WTC11 (cell line): ENCODE data around the gene CTCF. TPM values are rescaled to one million over a fixed set of nuclear protein-coding genes. Genes with fewer than 3 reads are reported as not detected.

Source experiments
- ATAC-seq: fragments of 200-7000 bp; cut with Tn5 transposase; 2 replicates; pipeline ENCODE4 v1.10.0; 2021; ENCODE audit warnings: mild to moderate bottlenecking, moderate library complexity
- CTCF ChIA-PET: fragments of 300-600 bp; sonication (Branson Sonifier 250); formaldehyde crosslinking; loops from one replicate; lab custom pipeline; 2021; ENCODE audit warnings: antibody characterized with exemption; lab: Charles Lee
- POLR2A ChIA-PET: fragments of 350-600 bp; sonication (Branson Sonifier 250); formaldehyde crosslinking; loops from one replicate; lab custom pipeline; 2021; ENCODE audit warnings: antibody characterized with exemption; lab: Charles Lee
- DNase-seq: peaks from one replicate; pipeline ENCODE4 v3.0.0; 2021; ENCODE audit warnings: low spot score
- H3K27ac Mint-ChIP-seq: 2 replicates; pipeline ENCODE4 v1.8.0; 2021; ENCODE audit warnings: mixed read lengths
- H3K27me3 Mint-ChIP-seq: 2 replicates; pipeline ENCODE4 v1.8.0; 2021; ENCODE audit warnings: low read depth, mild to moderate bottlenecking, moderate library complexity, mixed read lengths
- H3K36me3 Mint-ChIP-seq: 2 replicates; pipeline ENCODE4 v1.8.0; 2021; ENCODE audit warnings: mixed read lengths
- H3K4me1 Mint-ChIP-seq: 2 replicates; pipeline ENCODE4 v1.8.0; 2022; ENCODE audit warnings: mixed read lengths
- H3K4me3 Mint-ChIP-seq: 2 replicates; pipeline ENCODE4 v1.8.0; 2021; ENCODE audit warnings: mild to moderate bottlenecking, moderate library complexity, mixed read lengths
- H3K9me3 Mint-ChIP-seq: 2 replicates; pipeline ENCODE4 v1.8.0; 2021; ENCODE audit warnings: mixed read lengths
- CREB1 ChIP-seq: sonication (generic); formaldehyde crosslinking; IDR thresholded peaks from 2 replicates; pipeline ENCODE4 v1.8.0; 2023; ENCODE audit warnings: mild to moderate bottlenecking, missing genetic modification reagents
- ESRRA ChIP-seq: sonication (generic); formaldehyde crosslinking; IDR thresholded peaks from 2 replicates; pipeline ENCODE4 v1.8.1; 2022; ENCODE audit warnings: mild to moderate bottlenecking, missing genetic modification reagents, borderline replicate concordance
- FOXK1 ChIP-seq: sonication (generic); formaldehyde crosslinking; IDR thresholded peaks from 2 replicates; pipeline ENCODE4 v1.8.0; 2022; ENCODE audit warnings: mild to moderate bottlenecking, moderate library complexity, missing genetic modification reagents
- GABPB1 ChIP-seq: sonication (generic); formaldehyde crosslinking; IDR thresholded peaks from 2 replicates; pipeline ENCODE4 v1.8.1; 2023; ENCODE audit warnings: mild to moderate bottlenecking, missing genetic modification reagents
- GTF2I ChIP-seq: fragments of 250-450 bp; sonication (Bioruptor Pico); conservative IDR thresholded peaks from 2 replicates; pipeline ENCODE4 v1.4.0; 2021; ENCODE audit warnings: mild to moderate bottlenecking
- MXD4 ChIP-seq: fragments of 250-450 bp; sonication (Bioruptor Pico); IDR thresholded peaks from 2 replicates; pipeline ENCODE4 v1.8.0; 2021; ENCODE audit warnings: mild to moderate bottlenecking, moderate library complexity, borderline replicate concordance
- PRRX2 ChIP-seq: fragments of 250-450 bp; sonication (Bioruptor Pico); IDR thresholded peaks from 2 replicates; pipeline ENCODE4 v1.8.0; 2021; ENCODE audit warnings: mild to moderate bottlenecking
- SOX15 ChIP-seq: fragments of 250-450 bp; sonication (Bioruptor Pico); IDR thresholded peaks from 2 replicates; pipeline ENCODE4 v1.9.0; 2021; ENCODE audit warnings: mild to moderate bottlenecking
- ZNF416 ChIP-seq: fragments of 250-450 bp; sonication (Bioruptor Pico); IDR thresholded peaks from 2 replicates; pipeline ENCODE4 v1.9.0; 2021; ENCODE audit warnings: mild to moderate bottlenecking, inconsistent platforms
- total RNA-seq: library from RNA; stranded (reverse); gene quantifications from 3 replicates; pipeline ENCODE4 v1.2.3, GENCODE V29; 2021
- TF ChIP-seq, protein P1 (sequence below): sonication (generic); formaldehyde crosslinking; IDR thresholded peaks from 2 replicates; pipeline ENCODE4 v1.8.0; 2023; ENCODE audit warnings: mild to moderate bottlenecking, missing genetic modification reagents
- TF ChIP-seq, protein P2 (sequence below): sonication (generic); formaldehyde crosslinking; IDR thresholded peaks from 2 replicates; pipeline ENCODE4 v1.8.0; 2022; ENCODE audit warnings: mild to moderate bottlenecking, missing genetic modification reagents
- TF ChIP-seq, protein P3 (sequence below): sonication (generic); formaldehyde crosslinking; conservative IDR thresholded peaks from 2 replicates; pipeline ENCODE4 v1.8.1; 2023; ENCODE audit warnings: mild to moderate bottlenecking, low read depth, missing genetic modification reagents, moderate library complexity
- TF ChIP-seq, protein P4 (sequence below): sonication (generic); formaldehyde crosslinking; IDR thresholded peaks from 2 replicates; pipeline ENCODE4 v1.8.0; 2023; ENCODE audit warnings: missing genetic modification reagents
- TF ChIP-seq, protein P5 (sequence below): sonication (generic); formaldehyde crosslinking; IDR thresholded peaks from 2 replicates; pipeline ENCODE4 v1.8.1; 2023; ENCODE audit warnings: mild to moderate bottlenecking, missing genetic modification reagents, borderline replicate concordance
- TF ChIP-seq, protein P6 (sequence below): sonication (generic); formaldehyde crosslinking; IDR thresholded peaks from 2 replicates; pipeline ENCODE4 v1.8.1; 2023; ENCODE audit warnings: mild to moderate bottlenecking, missing genetic modification reagents
- TF ChIP-seq, protein P7 (sequence below): fragments of 250-450 bp; sonication (Bioruptor Pico); IDR thresholded peaks from 2 replicates; pipeline ENCODE4 v1.9.0; 2021; ENCODE audit warnings: mild to moderate bottlenecking
- TF ChIP-seq, protein P8 (sequence below): sonication (generic); formaldehyde crosslinking; IDR thresholded peaks from 2 replicates; pipeline ENCODE4 v1.8.1; 2022; ENCODE audit warnings: low read depth, mild to moderate bottlenecking, moderate library complexity, missing genetic modification reagents, borderline replicate concordance
- TF ChIP-seq, protein P9 (sequence below): sonication (generic); formaldehyde crosslinking; IDR thresholded peaks from 2 replicates; pipeline ENCODE4 v1.8.1; 2023; ENCODE audit warnings: mild to moderate bottlenecking, missing genetic modification reagents

The CTCF gene
- total RNA-seq, 1 experiment from 2014 or later: 55.4 TPM

DNA sequence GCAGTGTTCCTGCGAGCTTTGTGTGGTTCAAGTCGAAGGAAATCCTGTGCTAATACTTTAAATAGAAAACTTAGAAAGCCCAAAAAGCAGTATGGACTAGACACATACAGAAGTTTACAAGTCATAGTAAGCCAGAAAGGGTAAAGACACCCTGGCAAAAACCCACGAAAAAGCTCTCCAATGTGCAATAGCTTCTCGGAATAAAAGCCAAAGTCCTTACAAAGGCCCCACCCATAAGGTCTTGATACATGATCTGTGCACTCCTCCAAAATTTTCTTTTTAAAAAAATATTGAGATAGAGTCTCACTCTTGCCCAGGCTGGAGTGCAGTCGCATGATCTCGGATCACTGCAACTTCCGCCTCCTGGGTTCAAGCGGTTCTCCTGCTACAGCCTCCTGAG, 114.6 kb downstream of the CTCF start:
- Mint-ChIP-seq H3K4me1 (no peaks in the 10 kb centered on the region; the same call in 1 of the 2 replicates), H3K9me3 (no peaks in the 10 kb centered on the region), H3K4me3 (no peak overlapping the region), H3K27me3 (no peaks in the 10 kb centered on the region), H3K36me3 (no peaks in the 10 kb centered on the region), H3K27ac (no peak overlapping the region)
- ChIA-PET CTCF (interaction anchor here (0.8 to 1.6 kb wide), 2 partner anchors 14 to 140 kb away, joined by 4 to 5 read pairs; no protein-coding TSS in a partner anchor), POLR2A (no interaction called here)
- no peak for DNase-seq
- ATAC-seq: no peak
- TF ChIP-seq, protein P1, sequence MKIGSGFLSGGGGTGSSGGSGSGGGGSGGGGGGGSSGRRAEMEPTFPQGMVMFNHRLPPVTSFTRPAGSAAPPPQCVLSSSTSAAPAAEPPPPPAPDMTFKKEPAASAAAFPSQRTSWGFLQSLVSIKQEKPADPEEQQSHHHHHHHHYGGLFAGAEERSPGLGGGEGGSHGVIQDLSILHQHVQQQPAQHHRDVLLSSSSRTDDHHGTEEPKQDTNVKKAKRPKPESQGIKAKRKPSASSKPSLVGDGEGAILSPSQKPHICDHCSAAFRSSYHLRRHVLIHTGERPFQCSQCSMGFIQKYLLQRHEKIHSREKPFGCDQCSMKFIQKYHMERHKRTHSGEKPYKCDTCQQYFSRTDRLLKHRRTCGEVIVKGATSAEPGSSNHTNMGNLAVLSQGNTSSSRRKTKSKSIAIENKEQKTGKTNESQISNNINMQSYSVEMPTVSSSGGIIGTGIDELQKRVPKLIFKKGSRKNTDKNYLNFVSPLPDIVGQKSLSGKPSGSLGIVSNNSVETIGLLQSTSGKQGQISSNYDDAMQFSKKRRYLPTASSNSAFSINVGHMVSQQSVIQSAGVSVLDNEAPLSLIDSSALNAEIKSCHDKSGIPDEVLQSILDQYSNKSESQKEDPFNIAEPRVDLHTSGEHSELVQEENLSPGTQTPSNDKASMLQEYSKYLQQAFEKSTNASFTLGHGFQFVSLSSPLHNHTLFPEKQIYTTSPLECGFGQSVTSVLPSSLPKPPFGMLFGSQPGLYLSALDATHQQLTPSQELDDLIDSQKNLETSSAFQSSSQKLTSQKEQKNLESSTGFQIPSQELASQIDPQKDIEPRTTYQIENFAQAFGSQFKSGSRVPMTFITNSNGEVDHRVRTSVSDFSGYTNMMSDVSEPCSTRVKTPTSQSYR (CRISPR knock-in tag): no peak
- TF ChIP-seq, protein P2, sequence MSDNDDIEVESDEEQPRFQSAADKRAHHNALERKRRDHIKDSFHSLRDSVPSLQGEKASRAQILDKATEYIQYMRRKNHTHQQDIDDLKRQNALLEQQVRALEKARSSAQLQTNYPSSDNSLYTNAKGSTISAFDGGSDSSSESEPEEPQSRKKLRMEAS (CRISPR knock-in tag): no peak
- TF ChIP-seq ZNF416 (CRISPR knock-in tag) (no peak), CREB1 (CRISPR knock-in tag) (no peak), PRRX2 (CRISPR knock-in tag) (no peak), SOX15 (CRISPR knock-in tag) (no peak), MXD4 (CRISPR knock-in tag) (no peak), GABPB1 (CRISPR knock-in tag) (no peak), ESRRA (no peak), GTF2I (no peak), FOXK1 (CRISPR knock-in tag) (no peak)
- TF ChIP-seq, protein P3, sequence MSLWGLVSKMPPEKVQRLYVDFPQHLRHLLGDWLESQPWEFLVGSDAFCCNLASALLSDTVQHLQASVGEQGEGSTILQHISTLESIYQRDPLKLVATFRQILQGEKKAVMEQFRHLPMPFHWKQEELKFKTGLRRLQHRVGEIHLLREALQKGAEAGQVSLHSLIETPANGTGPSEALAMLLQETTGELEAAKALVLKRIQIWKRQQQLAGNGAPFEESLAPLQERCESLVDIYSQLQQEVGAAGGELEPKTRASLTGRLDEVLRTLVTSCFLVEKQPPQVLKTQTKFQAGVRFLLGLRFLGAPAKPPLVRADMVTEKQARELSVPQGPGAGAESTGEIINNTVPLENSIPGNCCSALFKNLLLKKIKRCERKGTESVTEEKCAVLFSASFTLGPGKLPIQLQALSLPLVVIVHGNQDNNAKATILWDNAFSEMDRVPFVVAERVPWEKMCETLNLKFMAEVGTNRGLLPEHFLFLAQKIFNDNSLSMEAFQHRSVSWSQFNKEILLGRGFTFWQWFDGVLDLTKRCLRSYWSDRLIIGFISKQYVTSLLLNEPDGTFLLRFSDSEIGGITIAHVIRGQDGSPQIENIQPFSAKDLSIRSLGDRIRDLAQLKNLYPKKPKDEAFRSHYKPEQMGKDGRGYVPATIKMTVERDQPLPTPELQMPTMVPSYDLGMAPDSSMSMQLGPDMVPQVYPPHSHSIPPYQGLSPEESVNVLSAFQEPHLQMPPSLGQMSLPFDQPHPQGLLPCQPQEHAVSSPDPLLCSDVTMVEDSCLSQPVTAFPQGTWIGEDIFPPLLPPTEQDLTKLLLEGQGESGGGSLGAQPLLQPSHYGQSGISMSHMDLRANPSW: no peak
- TF ChIP-seq, protein P4, sequence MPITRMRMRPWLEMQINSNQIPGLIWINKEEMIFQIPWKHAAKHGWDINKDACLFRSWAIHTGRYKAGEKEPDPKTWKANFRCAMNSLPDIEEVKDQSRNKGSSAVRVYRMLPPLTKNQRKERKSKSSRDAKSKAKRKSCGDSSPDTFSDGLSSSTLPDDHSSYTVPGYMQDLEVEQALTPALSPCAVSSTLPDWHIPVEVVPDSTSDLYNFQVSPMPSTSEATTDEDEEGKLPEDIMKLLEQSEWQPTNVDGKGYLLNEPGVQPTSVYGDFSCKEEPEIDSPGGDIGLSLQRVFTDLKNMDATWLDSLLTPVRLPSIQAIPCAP (CRISPR knock-in tag): no peak
- TF ChIP-seq, protein P5, sequence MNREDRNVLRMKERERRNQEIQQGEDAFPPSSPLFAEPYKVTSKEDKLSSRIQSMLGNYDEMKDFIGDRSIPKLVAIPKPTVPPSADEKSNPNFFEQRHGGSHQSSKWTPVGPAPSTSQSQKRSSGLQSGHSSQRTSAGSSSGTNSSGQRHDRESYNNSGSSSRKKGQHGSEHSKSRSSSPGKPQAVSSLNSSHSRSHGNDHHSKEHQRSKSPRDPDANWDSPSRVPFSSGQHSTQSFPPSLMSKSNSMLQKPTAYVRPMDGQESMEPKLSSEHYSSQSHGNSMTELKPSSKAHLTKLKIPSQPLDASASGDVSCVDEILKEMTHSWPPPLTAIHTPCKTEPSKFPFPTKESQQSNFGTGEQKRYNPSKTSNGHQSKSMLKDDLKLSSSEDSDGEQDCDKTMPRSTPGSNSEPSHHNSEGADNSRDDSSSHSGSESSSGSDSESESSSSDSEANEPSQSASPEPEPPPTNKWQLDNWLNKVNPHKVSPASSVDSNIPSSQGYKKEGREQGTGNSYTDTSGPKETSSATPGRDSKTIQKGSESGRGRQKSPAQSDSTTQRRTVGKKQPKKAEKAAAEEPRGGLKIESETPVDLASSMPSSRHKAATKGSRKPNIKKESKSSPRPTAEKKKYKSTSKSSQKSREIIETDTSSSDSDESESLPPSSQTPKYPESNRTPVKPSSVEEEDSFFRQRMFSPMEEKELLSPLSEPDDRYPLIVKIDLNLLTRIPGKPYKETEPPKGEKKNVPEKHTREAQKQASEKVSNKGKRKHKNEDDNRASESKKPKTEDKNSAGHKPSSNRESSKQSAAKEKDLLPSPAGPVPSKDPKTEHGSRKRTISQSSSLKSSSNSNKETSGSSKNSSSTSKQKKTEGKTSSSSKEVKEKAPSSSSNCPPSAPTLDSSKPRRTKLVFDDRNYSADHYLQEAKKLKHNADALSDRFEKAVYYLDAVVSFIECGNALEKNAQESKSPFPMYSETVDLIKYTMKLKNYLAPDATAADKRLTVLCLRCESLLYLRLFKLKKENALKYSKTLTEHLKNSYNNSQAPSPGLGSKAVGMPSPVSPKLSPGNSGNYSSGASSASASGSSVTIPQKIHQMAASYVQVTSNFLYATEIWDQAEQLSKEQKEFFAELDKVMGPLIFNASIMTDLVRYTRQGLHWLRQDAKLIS (CRISPR knock-in tag): no peak
- TF ChIP-seq, protein P6, sequence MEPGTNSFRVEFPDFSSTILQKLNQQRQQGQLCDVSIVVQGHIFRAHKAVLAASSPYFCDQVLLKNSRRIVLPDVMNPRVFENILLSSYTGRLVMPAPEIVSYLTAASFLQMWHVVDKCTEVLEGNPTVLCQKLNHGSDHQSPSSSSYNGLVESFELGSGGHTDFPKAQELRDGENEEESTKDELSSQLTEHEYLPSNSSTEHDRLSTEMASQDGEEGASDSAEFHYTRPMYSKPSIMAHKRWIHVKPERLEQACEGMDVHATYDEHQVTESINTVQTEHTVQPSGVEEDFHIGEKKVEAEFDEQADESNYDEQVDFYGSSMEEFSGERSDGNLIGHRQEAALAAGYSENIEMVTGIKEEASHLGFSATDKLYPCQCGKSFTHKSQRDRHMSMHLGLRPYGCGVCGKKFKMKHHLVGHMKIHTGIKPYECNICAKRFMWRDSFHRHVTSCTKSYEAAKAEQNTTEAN (CRISPR knock-in tag): no peak
- TF ChIP-seq, protein P7, sequence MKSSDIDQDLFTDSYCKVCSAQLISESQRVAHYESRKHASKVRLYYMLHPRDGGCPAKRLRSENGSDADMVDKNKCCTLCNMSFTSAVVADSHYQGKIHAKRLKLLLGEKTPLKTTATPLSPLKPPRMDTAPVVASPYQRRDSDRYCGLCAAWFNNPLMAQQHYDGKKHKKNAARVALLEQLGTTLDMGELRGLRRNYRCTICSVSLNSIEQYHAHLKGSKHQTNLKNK (CRISPR knock-in tag): no peak
- TF ChIP-seq, protein P8, sequence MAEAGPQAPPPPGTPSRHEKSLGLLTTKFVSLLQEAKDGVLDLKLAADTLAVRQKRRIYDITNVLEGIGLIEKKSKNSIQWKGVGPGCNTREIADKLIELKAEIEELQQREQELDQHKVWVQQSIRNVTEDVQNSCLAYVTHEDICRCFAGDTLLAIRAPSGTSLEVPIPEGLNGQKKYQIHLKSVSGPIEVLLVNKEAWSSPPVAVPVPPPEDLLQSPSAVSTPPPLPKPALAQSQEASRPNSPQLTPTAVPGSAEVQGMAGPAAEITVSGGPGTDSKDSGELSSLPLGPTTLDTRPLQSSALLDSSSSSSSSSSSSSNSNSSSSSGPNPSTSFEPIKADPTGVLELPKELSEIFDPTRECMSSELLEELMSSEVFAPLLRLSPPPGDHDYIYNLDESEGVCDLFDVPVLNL: no peak
- TF ChIP-seq, protein P9, sequence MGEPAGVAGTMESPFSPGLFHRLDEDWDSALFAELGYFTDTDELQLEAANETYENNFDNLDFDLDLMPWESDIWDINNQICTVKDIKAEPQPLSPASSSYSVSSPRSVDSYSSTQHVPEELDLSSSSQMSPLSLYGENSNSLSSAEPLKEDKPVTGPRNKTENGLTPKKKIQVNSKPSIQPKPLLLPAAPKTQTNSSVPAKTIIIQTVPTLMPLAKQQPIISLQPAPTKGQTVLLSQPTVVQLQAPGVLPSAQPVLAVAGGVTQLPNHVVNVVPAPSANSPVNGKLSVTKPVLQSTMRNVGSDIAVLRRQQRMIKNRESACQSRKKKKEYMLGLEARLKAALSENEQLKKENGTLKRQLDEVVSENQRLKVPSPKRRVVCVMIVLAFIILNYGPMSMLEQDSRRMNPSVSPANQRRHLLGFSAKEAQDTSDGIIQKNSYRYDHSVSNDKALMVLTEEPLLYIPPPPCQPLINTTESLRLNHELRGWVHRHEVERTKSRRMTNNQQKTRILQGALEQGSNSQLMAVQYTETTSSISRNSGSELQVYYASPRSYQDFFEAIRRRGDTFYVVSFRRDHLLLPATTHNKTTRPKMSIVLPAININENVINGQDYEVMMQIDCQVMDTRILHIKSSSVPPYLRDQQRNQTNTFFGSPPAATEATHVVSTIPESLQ (CRISPR knock-in tag): no peak
